ENCODE data around the gene PADI4.

The PADI4 gene

DNA sequence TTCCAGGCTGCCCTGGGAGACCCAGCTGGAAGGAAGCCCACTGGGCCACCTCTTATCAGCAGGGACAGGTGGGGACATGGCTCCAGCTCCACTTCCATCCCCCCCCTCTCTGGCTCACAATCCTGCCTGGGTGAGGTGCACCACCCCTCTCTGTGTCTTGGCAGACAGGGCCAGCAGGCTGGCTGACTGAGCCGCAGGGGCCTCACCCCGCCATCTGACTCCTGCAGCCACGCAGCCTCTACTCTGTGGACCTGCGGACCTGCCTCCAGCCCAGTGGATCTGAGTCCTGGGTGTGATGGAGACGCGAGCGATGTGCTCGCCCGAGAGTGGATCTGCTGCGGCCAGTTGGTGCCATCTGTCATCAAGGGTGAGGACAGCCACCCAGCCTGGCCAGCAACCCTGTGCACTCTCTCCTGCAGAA is 101.4 kb downstream of the PADI4 start (continued):
- TF ChIP-seq GLIS3 (CRISPR knock-in tag; IDR thresholded peaks at IDR 0.05), result no peak

DNA sequence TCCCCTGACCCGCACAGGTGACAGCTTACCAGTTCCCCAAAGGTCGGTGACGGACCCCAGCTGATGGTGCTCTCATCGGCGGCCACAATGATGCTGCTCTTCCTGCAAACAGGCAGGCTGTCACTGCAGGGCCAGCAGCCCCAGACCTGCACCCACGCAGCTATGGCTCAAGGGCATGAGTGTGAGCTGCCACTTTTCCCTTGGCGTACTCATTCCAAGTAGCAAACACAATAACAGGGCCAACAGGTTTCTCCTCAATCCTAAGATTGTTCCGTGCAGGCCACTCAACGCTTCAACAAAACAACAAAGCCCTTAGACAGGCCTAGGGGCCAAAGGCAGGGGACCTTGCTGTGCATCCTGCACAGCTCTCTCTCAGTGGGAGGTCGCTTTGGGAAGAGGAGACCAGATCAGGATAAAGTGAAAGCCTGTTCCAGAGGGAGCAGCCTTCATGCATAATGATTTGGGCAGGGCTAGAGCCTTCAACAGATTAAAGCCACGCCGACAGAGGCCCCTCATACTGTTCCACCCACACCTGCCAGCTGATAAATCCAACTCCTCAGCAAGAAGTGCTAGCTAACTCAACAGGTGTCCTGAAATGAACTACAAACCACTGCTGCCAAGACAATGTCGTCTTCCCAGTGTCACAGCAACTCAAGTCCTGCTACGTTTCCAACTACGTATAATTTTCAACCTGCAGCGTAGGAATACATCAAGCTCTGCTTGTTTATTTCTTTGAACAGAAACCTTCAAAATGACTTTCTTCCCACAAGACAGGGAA is 104.3 kb downstream of the PADI4 start:
- TF ChIP-seq, protein P1, sequence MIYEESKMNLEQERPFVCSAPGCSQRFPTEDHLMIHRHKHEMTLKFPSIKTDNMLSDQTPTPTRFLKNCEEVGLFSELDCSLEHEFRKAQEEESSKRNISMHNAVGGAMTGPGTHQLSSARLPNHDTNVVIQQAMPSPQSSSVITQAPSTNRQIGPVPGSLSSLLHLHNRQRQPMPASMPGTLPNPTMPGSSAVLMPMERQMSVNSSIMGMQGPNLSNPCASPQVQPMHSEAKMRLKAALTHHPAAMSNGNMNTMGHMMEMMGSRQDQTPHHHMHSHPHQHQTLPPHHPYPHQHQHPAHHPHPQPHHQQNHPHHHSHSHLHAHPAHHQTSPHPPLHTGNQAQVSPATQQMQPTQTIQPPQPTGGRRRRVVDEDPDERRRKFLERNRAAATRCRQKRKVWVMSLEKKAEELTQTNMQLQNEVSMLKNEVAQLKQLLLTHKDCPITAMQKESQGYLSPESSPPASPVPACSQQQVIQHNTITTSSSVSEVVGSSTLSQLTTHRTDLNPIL (CRISPR knock-in tag; IDR thresholded peaks at IDR 0.05; ENCODE audit: low read depth), result no peak
- no peak for TF ChIP-seq TCF4 (CRISPR knock-in tag; IDR thresholded peaks at IDR 0.05; ENCODE audit: borderline replicate concordance)
- TF ChIP-seq ZNF565 (CRISPR knock-in tag; conservative IDR thresholded peaks at IDR 0.05; ENCODE audit: low read depth), result no peak
- TF ChIP-seq ZFP30 (CRISPR knock-in tag; IDR thresholded peaks at IDR 0.05), result no peak
- TF ChIP-seq RARB (CRISPR knock-in tag; IDR thresholded peaks at IDR 0.05), result no peak
- TF ChIP-seq BACH2 (CRISPR knock-in tag; IDR thresholded peaks at IDR 0.05; ENCODE audit: borderline replicate concordance), result no peak
- TF ChIP-seq ZNF70 (CRISPR knock-in tag; IDR thresholded peaks at IDR 0.05), result no peak
- no peak for TF ChIP-seq ZFP3 (CRISPR knock-in tag; IDR thresholded peaks at IDR 0.05)
- no peak for TF ChIP-seq ESRRG (CRISPR knock-in tag; IDR thresholded peaks at IDR 0.05)
- TF ChIP-seq, protein P2, sequence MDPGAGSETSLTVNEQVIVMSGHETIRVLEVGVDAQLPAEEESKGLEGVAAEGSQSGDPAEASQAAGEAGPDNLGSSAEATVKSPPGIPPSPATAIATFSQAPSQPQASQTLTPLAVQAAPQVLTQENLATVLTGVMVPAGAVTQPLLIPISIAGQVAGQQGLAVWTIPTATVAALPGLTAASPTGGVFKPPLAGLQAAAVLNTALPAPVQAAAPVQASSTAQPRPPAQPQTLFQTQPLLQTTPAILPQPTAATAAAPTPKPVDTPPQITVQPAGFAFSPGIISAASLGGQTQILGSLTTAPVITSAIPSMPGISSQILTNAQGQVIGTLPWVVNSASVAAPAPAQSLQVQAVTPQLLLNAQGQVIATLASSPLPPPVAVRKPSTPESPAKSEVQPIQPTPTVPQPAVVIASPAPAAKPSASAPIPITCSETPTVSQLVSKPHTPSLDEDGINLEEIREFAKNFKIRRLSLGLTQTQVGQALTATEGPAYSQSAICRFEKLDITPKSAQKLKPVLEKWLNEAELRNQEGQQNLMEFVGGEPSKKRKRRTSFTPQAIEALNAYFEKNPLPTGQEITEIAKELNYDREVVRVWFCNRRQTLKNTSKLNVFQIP (CRISPR knock-in tag; IDR thresholded peaks at IDR 0.05; ENCODE audit: borderline replicate concordance, low read depth), result no peak
- TF ChIP-seq, protein P3, sequence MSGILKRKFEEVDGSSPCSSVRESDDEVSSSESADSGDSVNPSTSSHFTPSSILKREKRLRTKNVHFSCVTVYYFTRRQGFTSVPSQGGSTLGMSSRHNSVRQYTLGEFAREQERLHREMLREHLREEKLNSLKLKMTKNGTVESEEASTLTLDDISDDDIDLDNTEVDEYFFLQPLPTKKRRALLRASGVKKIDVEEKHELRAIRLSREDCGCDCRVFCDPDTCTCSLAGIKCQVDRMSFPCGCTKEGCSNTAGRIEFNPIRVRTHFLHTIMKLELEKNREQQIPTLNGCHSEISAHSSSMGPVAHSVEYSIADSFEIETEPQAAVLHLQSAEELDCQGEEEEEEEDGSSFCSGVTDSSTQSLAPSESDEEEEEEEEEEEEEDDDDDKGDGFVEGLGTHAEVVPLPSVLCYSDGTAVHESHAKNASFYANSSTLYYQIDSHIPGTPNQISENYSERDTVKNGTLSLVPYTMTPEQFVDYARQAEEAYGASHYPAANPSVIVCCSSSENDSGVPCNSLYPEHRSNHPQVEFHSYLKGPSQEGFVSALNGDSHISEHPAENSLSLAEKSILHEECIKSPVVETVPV (CRISPR knock-in tag; IDR thresholded peaks at IDR 0.05), result no peak
- no peak for TF ChIP-seq GLIS3 (CRISPR knock-in tag; IDR thresholded peaks at IDR 0.05)
- TF ChIP-seq PPARA (CRISPR knock-in tag; IDR thresholded peaks at IDR 0.05; ENCODE audit: borderline replicate concordance), result no peak
- TF ChIP-seq, protein P4, sequence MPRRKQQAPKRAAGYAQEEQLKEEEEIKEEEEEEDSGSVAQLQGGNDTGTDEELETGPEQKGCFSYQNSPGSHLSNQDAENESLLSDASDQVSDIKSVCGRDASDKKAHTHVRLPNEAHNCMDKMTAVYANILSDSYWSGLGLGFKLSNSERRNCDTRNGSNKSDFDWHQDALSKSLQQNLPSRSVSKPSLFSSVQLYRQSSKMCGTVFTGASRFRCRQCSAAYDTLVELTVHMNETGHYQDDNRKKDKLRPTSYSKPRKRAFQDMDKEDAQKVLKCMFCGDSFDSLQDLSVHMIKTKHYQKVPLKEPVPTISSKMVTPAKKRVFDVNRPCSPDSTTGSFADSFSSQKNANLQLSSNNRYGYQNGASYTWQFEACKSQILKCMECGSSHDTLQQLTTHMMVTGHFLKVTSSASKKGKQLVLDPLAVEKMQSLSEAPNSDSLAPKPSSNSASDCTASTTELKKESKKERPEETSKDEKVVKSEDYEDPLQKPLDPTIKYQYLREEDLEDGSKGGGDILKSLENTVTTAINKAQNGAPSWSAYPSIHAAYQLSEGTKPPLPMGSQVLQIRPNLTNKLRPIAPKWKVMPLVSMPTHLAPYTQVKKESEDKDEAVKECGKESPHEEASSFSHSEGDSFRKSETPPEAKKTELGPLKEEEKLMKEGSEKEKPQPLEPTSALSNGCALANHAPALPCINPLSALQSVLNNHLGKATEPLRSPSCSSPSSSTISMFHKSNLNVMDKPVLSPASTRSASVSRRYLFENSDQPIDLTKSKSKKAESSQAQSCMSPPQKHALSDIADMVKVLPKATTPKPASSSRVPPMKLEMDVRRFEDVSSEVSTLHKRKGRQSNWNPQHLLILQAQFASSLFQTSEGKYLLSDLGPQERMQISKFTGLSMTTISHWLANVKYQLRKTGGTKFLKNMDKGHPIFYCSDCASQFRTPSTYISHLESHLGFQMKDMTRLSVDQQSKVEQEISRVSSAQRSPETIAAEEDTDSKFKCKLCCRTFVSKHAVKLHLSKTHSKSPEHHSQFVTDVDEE (CRISPR knock-in tag; IDR thresholded peaks at IDR 0.05), result no peak
- TF ChIP-seq OSR1 (CRISPR knock-in tag; IDR thresholded peaks at IDR 0.05), result no peak
- no peak for TF ChIP-seq TOX (CRISPR knock-in tag; IDR thresholded peaks at IDR 0.05; ENCODE audit: borderline replicate concordance)
- TF ChIP-seq CSDC2 (CRISPR knock-in tag; IDR thresholded peaks at IDR 0.05), result no peak
- no peak for ATAC-seq

Measured in SK-N-SH treated with all-trans-retinoic acid at 6 μM for 48 hours (cell line).